ENCODE data around the gene ZNF98. TPM values are rescaled to one million over a fixed set of nuclear protein-coding genes. Genes with fewer than 3 reads are reported as not detected.

The ZNF98 gene
- 3.7 TPM for total RNA-seq

DNA sequence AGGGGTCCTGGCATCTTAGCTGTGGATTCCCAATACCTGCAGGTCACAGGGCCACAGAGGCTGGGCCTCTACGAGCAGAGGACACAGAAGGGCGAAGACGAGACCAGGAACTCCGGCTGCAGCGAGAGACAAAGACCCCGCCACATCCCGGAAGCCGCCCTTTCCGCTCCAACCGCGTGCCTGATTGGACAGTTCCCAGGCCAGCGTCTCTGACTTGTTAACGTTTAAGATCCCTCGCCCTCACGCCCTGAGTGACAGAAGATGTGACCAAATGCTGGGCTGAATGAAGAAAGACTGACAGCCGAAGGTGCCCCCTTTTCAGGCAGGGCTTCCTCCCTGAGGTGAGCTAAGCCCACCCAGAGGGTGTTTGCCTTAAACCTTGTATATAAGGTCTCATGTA is at the start of gene ZNF98:
ZNF98 (minus strand) TSS at position 136 of the 400 bp plus-strand sequence; CDS start at position 14, 122 bp downstream.
- peak; percentile 19 for DNase-seq

DNA sequence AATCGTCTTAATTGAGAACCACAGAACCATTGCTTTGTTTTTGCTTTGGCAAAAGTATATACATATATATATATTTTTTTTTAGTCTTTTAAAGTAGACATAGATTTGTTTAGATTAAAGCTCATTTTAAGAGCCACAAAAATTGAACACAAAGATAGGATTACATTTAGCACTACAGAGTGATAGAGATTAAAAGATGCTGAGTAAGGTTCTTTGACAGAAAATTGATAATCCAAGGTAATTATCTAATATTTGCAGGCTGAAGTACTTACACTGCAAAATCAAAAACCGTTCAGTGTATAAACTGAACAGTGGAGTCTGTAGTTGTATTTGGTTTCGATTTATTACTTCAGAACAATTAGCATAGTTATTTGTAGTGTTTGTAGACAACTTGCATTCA is 24.5 kb upstream of the ZNF98 start:
- DNase-seq, result no peak

DNA sequence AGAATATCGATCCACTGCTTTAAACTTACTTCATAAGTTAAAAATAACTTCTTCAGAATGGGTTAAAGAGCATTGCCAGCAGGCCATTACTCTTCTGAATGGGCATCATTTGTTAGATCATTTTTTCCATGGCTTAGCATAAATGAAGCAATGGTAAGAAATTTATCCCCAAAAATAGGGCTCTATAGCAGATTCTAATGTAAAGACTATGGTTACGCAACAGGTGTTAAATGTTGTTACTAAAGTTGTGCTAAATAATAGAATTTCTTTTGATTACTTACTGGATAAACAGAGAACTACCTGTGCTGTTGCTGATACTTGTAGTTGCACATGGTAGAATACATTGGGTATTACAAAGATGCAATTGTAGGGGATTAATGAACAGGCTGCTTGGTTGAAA is 15.9 kb upstream of the ZNF98 start:
- no peak for DNase-seq

DNA sequence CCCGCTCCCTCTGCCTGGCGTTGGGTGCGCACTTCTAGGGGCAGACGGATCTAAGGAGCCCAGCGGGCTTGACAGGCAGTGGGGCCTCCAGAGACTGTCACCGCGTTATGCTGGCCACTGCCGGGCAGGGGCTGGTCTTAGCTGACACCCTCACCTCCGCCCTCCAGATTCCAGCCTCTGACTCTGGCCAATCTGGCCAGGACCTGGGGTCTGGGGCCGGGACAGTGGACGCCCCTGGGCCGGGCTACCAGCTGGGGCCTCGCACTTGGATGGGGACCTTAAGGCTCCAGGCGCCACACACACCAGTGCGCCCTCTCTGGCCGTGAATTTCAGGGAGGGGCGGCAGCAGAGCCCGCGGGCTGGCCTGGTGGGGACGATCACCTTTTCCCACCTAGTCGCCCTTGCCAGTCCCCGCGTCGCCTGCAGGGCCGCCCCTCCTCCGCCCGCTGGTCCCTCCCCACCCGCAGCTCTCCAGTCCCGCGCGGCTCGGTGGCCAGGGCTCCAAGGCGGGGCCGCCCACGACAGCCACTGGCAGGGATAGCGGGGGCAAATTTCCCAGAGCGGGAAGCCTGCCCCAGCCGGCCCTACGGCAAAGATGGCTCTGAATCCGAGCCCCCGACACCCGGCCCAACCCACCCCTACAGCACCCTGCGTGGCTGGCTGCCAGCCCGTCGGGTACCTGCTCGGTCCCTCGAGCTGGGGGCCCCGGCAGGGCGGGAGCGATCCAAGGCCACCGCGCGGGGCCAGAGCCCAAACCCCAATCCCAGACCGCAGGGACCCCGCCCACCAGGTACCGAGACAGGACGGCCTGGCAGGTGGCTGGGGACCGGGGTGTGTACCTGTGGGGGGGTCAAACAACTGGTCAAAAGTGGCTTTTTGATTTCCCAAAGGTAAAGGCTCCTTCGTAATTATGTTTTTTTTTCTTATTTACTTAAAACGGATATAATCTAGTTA is 6.1 kb upstream of the ZNF98 start:
- DNase-seq, result no peak

DNA sequence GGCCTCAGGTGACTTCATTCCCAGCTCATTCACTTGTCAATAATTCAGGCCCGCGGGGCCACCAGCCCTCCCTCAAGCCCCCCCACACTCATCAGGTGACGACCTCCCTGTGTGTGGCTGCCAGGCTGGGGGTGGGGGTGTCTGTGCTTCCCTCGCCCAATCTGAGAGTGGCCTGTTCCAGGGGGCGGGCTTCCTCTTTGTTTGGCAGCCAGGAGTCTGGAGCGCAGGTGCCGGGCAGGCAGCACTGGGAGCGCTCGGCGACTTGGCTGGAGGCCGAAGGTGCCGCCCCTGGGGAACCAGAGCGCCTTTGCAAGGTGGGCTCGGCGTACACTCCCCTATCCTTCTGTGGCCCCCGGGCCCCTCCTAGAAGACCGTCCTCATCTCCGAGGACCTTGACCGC is 5.4 kb upstream of the ZNF98 start:
- DNase-seq, result no peak

DNA sequence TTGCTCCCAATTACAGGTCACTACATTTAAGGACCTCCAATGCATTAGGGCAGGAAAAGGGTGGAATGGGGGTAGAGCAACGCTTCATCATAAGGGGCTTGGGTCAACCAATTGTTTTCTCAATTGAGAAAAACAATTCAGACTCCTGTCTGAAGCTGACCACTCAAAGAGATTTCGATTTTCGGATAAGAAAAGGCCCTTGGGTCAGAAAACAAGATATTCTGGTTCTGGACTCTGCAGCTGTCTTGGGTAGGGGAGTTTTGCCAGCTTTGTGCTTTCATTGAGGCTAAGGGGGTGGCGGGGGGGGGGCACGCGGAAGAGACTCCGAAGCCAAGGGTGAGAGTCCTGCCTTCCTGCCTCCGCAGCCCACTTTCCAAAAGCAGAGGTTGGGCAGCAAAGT is 4.8 kb upstream of the ZNF98 start:
- no peak for DNase-seq

DNA sequence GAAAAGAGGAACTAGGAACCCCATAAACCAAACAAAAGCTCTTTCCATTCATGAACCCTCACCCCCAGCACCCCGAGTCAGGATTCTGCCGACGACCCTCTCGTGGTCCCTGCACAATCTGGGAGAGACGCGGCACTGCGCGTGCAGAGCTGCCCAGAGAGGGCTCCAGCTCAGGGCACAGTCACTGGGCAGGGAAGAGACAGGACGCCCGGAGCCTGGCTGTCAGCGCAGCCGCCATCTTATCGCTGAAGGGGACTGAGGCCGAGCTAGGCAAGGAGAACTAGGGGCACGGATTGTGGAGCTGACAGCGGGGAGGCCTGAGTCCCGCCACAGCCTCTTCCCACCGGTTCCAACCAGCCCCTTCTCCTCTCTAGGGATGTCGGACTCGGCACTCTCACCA is 349 bp downstream of the ZNF98 start:
- DNase-seq, result no peak

DNA sequence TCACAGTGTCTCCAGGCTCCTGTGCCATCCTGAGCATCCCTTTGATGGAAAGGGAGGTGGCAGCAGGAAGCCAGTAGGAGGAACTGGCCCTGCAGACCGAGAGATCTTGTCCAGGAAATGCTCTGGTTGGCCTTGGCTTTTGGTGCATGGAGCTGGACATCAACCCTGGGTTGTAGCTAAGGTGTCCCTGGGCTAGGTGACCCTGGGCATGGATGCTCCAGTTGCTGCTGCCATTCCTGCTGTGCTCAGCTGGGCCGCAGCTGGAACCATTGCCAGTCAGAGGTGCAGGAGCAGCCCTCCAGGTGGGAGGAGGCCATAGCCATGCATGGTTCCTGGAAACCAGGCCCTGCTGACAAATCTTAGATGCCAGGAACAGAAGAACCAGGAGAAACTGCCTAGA is 67.5 kb downstream of the ZNF98 start:
- no peak for DNase-seq

Small RNA genes within 50 kb of the gene (small RNA-seq; reads per million reads assigned to genes)
- gene AC011494.1 (ENCODE audit: low replicate concordance), result not detected

Other genes starting within 250 kb of the ZNF98 start
- gene ZNF676, start 225.4 kb downstream of the ZNF98 start, total RNA-seq, result 3.3 TPM
- 0.10 TPM for gene ZNF729, start 135.9 kb downstream of the ZNF98 start, total RNA-seq
- gene ZNF492, start 212.0 kb upstream of the ZNF98 start, total RNA-seq, result 1.6 TPM

Data from skin of body (tissue), 3 donors.